ENCODE data around the gene PRSS23. TPM values are rescaled to one million over a fixed set of nuclear protein-coding genes. Genes with fewer than 3 reads are reported as not detected.
"Not testable (repeated sequence)": the region's sequence is repeated elsewhere in the genome, so short reads cannot be mapped to it uniquely, and the experiment has no call there.

PRSS23 gene
- total RNA-seq, 1 donor from 2014 or later, result 327 TPM

DNA sequence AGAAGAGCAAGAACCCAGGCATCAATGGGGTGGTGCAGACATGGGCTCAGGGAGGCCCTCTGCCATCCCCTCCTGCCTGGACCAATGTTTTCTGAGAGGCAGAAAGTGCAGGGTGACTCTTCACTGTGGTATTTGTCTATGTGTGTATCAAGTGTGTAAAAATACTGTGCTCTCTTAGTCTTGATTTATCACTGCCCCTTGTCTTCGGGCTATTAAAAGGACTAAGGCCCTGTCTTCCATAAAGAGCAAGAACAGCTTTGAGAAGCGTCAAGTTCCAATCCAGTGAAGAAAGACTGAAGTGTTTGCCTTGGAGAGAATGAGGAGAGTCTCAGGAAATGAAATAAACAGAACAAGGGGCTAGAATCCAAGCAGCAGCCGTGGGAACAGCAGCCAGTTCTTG lies 14.4 kb downstream of the PRSS23 start:
- DNase-seq (ENCODE audit: low read depth), result peak; percentile 36

DNA sequence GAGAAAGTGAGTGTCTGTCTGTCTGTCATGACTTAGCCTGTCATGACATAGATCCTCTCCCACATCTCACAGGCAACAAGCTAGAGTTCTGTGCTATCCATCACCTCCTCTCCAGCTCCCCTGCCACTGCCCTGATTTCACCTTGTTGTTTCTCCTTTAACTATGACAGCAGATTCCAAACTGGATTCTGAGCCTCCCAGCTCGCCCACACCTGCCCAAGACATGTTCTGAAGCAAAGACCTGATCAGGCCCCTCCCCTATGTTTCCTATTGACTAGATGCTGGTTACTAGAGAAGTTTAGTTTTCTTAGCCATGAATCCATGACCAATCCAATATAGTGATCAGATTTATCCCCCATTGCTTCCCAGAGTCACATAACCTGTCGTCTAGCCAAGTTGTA lies 15.4 kb downstream of the PRSS23 start:
- DNase-seq (ENCODE audit: low read depth), result no peak

DNA sequence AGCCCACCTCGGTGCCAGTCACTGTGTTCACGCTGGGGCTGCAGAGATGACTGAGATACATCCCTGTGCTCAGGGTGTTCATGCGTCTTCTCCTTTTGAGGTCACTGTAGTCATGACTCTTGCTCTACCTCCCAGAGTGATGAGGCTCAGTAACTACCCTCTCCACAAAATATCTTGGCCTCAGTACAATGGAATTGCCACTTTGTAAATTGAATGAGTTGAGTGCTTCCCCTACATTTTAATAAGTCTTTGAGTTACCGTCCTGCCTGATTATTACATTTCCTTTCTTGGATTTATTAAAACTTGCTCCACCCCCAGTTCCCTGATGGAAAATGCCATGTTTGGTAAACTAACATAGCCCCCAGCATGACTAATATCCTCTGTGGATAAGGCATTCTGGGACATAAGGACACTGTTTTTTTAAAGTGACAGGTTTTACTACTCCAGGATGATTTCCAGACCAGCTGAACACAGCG lies 15.9 kb downstream of the PRSS23 start:
- DNase-seq (ENCODE audit: low read depth), result peak; percentile 62

DNA sequence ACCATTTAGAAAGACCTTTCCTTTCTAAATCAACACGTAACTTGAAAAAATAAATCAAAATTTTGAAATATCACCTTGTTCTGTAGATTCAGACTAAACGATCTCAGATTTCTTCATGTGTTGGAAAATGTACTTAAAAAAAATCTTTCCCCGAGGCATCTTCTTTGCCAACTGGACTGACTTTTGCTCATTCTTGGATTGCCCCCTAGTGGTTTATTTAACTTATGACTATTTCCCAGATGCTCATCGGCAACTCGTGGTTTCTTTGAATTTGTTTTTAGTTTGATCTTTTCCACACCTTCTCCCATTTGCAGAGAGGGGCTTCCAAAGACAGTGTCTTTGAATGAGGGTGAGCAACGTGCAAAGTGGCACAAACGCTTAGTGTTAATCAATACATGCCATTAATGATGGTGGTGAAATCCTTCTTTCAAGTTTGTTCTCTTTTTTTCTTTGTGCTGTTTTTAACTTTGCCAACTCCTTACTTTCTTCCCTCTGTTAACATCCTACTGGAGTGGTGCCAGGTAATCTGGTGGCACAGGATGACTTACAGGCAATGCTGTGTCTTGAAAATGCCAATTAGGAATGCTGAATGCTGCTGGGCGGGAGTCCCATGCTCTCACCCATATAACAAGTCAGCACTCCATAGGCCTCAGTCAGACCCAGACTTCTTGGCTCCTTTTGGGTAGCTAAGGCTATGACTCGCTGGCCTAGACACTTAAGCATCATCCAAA lies 18.3 kb downstream of the PRSS23 start:
- peak; percentile 81 for DNase-seq (ENCODE audit: low read depth)

DNA sequence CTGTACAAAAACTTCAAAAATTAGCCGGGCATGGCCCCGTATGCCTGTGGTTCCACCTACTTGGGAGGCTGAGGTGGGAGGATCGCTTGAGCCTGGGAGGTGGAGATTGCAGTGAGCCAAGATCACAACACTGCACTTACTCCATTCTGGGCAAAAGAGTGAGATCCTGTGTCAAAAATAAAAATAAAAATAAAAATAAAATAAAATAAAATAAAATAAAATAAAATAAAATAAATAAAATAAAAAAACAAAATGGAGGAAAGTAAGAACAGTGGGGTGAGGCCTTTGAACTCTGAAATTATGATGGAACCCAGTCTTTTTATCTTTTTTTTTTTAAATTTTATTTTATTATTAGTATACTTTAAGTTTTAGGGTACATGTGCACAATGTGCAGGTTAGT lies 23.8 kb downstream of the PRSS23 start:
- DNase-seq (ENCODE audit: low read depth), result not testable (repeated sequence)

DNA sequence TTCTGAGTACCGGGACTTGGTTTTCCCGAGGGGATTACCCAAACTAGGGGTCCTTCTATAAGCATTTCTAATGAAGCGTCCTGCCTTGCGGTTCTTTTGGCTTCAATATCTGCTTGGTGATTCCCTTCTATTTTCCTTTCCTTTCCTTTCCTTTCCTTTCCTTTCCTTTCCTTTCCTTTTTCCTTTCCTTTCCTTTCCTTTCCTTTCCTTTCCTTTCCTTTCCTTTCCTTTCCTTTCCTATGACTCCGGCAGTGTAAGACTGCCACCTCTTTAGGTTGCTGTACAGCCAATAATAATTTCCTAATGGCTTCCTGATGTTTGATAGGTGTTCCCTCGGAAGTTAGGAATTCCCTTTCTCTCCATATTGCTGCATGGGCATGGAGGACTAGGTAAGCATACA lies 34.0 kb downstream of the PRSS23 start:
- DNase-seq (ENCODE audit: low read depth), result not testable (repeated sequence)

DNA sequence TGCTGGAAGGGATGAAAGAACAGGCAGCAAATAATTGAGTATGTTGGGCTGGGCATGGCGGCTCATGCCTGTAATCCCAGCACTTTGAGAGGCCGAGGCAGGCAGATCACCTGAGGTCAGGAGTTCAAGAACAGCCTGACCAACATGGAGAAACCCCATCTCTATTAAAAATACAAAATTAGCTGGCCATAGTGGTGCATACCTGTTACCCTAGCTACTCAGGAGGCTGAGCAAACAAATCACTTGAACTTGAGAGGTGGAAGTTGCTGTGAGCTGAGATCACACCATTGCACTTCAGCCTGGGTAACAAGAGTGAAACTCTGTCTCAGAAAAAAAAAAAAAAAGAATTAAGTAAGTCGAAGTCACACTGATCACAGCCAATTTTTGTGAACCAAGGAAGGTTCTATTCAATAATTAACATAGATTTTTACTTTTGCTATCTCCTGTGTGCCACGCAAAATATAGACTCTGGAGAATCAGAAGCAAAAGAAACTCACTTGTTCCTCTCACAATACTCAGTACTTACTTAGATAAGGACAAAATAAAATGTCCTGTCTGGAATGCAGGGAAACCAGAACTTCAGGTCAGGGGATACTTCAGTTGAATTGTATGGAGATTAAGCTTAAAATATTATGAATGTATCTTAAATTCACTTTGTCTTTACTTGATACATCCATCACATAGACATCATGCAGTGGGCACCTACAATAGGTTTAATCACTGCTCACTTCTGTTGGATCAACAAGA lies 44.6 kb downstream of the PRSS23 start:
- not testable (repeated sequence) for DNase-seq (ENCODE audit: low read depth)

DNA sequence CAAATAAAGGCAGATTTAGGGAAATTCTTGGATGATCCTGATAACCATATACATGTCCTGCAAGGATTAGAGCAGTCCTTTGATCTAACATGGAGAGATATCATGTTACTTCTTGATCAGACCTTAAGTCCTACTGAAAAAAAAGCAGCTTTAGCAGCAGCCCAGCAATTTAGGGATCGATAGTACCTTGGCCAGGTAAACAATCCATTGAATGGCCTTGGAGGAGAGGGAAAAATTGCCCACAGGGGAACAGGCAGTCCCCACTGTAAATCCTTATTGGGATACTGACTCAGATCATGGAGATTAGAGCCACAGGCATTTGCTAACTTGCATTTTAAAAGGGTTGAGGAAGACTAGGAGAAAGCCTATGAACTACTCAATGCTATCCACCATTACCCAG lies 47.8 kb downstream of the PRSS23 start:
- no peak for DNase-seq (ENCODE audit: low read depth)

DNA sequence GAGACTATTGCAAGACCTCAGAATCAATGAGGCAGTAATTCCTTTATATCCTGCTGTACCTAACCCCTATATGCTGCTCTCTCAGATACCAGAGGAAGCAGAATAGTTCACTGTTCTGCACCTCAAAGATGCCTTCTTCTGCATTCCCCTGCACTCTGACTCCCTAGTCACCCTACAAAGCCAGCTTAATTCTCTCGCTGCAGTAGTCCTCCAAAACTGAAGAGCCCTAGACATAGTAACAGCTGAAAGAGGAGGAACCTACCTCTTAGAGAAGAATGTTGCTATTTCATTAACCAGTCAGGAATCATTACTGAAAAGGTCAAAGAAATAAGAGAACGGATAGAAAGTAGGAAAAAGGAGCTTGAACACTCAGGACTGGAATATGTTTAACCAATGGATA lies 49.3 kb downstream of the PRSS23 start:
- DNase-seq (ENCODE audit: low read depth), result no peak

Other genes with a start within 250 kb of the PRSS23 start
- gene ME3, start 127.9 kb upstream of the PRSS23 start, total RNA-seq, result 28.8 and 33.0 TPM in 2 replicates
- gene FZD4, start 154.9 kb downstream of the PRSS23 start, total RNA-seq, result 2.8 and 6.8 TPM in 2 replicates
- 21.0 and 22.1 TPM in 2 replicates for gene TMEM135, start 237.4 kb downstream of the PRSS23 start, total RNA-seq

Measured in renal cortical epithelial cell (primary cell).